ENCODE measurements around the gene AGT. TPM values are rescaled to one million over a fixed set of nuclear protein-coding genes. Genes with fewer than 3 reads are reported as not detected.

Gene AGT
- total and polyA plus RNA-seq, 2 experiments from 2014 or later = 0.11 TPM; not detected in 1

GRCh38 chr1:230709619-230710542, 4.0 kb downstream of the AGT start (continued):
- TF ChIP-seq, protein P1, sequence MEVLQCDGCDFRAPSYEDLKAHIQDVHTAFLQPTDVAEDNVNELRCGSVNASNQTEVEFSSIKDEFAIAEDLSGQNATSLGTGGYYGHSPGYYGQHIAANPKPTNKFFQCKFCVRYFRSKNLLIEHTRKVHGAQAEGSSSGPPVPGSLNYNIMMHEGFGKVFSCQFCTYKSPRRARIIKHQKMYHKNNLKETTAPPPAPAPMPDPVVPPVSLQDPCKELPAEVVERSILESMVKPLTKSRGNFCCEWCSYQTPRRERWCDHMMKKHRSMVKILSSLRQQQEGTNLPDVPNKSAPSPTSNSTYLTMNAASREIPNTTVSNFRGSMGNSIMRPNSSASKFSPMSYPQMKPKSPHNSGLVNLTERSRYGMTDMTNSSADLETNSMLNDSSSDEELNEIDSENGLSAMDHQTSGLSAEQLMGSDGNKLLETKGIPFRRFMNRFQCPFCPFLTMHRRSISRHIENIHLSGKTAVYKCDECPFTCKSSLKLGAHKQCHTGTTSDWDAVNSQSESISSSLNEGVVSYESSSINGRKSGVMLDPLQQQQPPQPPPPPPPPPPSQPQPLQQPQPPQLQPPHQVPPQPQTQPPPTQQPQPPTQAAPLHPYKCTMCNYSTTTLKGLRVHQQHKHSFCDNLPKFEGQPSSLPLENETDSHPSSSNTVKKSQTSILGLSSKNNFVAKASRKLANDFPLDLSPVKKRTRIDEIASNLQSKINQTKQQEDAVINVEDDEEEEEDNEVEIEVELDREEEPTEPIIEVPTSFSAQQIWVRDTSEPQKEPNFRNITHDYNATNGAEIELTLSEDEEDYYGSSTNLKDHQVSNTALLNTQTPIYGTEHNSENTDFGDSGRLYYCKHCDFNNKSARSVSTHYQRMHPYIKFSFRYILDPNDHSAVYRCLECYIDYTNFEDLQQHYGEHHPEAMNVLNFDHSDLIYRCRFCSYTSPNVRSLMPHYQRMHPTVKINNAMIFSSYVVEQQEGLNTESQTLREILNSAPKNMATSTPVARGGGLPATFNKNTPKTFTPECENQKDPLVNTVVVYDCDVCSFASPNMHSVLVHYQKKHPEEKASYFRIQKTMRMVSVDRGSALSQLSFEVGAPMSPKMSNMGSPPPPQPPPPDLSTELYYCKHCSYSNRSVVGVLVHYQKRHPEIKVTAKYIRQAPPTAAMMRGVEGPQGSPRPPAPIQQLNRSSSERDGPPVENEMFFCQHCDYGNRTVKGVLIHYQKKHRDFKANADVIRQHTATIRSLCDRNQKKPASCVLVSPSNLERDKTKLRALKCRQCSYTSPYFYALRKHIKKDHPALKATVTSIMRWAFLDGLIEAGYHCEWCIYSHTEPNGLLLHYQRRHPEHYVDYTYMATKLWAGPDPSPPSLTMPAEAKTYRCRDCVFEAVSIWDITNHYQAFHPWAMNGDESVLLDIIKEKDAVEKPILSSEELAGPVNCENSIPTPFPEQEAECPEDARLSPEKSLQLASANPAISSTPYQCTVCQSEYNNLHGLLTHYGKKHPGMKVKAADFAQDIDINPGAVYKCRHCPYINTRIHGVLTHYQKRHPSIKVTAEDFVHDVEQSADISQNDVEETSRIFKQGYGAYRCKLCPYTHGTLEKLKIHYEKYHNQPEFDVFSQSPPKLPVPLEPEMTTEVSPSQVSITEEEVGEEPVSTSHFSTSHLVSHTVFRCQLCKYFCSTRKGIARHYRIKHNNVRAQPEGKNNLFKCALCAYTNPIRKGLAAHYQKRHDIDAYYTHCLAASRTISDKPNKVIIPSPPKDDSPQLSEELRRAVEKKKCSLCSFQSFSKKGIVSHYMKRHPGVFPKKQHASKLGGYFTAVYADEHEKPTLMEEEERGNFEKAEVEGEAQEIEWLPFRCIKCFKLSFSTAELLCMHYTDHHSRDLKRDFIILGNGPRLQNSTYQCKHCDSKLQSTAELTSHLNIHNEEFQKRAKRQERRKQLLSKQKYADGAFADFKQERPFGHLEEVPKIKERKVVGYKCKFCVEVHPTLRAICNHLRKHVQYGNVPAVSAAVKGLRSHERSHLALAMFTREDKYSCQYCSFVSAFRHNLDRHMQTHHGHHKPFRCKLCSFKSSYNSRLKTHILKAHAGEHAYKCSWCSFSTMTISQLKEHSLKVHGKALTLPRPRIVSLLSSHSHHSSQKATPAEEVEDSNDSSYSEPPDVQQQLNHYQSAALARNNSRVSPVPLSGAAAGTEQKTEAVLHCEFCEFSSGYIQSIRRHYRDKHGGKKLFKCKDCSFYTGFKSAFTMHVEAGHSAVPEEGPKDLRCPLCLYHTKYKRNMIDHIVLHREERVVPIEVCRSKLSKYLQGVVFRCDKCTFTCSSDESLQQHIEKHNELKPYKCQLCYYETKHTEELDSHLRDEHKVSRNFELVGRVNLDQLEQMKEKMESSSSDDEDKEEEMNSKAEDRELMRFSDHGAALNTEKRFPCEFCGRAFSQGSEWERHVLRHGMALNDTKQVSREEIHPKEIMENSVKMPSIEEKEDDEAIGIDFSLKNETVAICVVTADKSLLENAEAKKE (CRISPR knock-in tag; IDR thresholded peaks at IDR 0.05) = no peak
- TF ChIP-seq, protein P2, sequence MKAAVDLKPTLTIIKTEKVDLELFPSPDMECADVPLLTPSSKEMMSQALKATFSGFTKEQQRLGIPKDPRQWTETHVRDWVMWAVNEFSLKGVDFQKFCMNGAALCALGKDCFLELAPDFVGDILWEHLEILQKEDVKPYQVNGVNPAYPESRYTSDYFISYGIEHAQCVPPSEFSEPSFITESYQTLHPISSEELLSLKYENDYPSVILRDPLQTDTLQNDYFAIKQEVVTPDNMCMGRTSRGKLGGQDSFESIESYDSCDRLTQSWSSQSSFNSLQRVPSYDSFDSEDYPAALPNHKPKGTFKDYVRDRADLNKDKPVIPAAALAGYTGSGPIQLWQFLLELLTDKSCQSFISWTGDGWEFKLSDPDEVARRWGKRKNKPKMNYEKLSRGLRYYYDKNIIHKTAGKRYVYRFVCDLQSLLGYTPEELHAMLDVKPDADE (IDR thresholded peaks at IDR 0.05) = no peak
- no peak for TF ChIP-seq EZH2phosphoT487 (IDR thresholded peaks at IDR 0.05; ENCODE audit: unreplicated experiment)
- TF ChIP-seq STAT1 (IDR thresholded peaks at IDR 0.05; ENCODE audit: unreplicated experiment) = no peak
- TF ChIP-seq EZH2 (IDR thresholded peaks at IDR 0.05; ENCODE audit: low read depth, unreplicated experiment) = no peak
- TF ChIP-seq ZNF114 (CRISPR knock-in tag; IDR thresholded peaks at IDR 0.05) = no peak
- no peak for TF ChIP-seq ZNF331 (CRISPR knock-in tag; IDR thresholded peaks at IDR 0.05; ENCODE audit: low read depth)
